RKO (cell line): ENCODE data around the gene CHRNB2.
"Not testable (repeated sequence)": the region's sequence is repeated elsewhere in the genome, so short reads cannot be mapped to it uniquely, and the experiment has no call there.

Experiments
- DNase-seq: peaks from one replicate; pipeline ENCODE4 v3.0.0-alpha.2; 2016; ENCODE audit warnings: low spot score

CHRNB2 gene, protein sequence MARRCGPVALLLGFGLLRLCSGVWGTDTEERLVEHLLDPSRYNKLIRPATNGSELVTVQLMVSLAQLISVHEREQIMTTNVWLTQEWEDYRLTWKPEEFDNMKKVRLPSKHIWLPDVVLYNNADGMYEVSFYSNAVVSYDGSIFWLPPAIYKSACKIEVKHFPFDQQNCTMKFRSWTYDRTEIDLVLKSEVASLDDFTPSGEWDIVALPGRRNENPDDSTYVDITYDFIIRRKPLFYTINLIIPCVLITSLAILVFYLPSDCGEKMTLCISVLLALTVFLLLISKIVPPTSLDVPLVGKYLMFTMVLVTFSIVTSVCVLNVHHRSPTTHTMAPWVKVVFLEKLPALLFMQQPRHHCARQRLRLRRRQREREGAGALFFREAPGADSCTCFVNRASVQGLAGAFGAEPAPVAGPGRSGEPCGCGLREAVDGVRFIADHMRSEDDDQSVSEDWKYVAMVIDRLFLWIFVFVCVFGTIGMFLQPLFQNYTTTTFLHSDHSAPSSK

DNA sequence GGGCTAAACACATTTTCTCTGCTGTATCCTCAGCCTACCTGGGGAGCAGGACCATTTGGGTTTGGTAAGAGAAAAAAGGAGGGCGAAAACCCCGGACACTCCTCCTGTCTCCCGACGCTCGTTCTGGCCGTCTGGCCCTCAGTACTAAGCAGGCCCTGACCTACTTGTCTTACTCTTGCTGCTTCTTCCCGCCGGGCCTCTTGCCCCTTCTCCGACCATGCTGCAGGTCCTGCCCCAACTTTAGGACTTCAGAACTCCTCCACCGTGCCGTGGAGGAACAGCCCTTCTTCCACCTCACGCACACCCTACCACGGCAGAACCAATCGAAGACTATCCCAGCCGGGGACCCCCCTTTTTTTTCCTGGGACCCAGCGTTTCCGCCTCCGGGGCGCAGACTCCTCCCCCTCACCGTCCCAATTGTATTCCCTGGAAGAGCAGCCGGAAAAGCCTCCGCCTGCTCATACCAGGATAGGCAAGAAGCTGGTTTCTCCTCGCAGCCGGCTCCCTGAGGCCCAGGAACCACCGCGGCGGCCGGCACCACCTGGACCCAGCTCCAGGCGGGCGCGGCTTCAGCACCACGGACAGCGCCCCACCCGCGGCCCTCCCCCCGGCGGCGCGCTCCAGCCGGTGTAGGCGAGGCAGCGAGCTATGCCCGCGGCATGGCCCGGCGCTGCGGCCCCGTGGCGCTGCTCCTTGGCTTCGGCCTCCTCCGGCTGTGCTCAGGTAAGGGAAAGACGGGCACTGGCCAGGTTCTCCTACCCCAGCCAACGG is at the start of gene CHRNB2:
Gene CHRNB2, plus strand, starts transcription at position 393 of the 771 bp plus-strand sequence. Its CDS starts 267 bp downstream, at position 660.
- peak; percentile 57 for DNase-seq

- no peak for DNase-seq
Measured at GRCh38 chr1:154519591-154519991, 48.0 kb upstream of the CHRNB2 start.

DNA sequence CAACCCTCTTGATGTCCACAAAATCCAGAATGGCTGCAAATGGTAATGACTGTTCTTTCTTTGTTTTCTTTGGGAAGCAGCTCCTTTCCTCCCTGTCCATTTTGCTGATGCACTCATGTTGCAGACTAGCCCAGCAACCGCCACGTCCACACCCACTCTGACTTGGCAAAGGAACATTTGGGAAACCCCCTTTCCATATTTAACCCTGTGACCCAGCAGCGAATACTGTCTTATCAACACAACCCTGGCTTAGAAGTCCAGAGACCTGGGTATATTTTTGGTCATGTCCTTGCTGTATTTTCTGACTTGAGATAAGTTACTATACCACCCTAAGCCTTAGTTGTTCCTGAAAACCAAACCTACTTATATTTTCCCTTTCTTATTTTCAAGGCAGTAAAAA is 47.2 kb upstream of the CHRNB2 start:
- no peak for DNase-seq

GRCh38 chr1:154521695-154522094 is 45.9 kb upstream of the CHRNB2 start:
- DNase-seq = no peak

GRCh38 chr1:154524881-154525280 is 42.7 kb upstream of the CHRNB2 start:
- no peak for DNase-seq

DNA sequence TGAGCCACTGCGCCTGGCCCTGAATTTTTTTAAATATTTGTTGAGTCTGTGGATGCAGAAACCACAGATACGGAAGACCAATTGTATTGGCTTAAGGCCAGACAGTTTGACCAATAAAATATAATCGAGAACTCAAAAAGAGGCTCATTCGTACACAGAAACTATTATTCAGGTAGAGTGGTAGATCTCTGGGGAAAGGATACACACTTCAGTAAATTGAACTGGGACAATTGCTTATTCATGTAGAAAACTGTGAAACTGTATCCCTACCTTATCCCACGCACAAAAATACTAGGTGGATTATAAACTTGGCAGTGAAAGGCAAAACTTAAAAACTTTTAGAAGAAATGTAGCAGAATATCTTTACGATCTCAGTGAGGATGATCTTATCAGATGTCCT is 40.4 kb upstream of the CHRNB2 start:
- DNase-seq = no peak

DNA sequence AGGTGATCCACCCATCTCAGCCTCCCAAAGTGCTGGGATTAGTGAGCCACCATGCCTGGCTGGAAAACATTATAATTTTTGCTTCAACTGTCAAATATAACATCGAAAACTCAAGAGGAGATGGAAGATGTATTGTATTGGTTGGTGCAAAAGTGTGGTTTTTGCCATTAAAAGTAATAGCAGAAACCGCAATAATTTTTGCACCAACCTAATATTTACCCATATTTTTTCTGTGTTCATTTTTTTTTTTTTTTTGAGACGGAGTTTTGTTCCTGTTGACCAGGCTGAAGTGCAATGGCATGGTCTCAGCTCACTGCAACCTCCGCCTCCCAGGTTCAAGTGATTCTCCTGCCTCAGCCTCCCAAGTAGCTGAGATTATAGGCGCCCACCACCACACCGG is 38.3 kb upstream of the CHRNB2 start:
- DNase-seq = no peak

- DNase-seq = not testable (repeated sequence)
Measured at GRCh38 chr1:154531950-154532349, 35.6 kb upstream of the CHRNB2 start.

DNA sequence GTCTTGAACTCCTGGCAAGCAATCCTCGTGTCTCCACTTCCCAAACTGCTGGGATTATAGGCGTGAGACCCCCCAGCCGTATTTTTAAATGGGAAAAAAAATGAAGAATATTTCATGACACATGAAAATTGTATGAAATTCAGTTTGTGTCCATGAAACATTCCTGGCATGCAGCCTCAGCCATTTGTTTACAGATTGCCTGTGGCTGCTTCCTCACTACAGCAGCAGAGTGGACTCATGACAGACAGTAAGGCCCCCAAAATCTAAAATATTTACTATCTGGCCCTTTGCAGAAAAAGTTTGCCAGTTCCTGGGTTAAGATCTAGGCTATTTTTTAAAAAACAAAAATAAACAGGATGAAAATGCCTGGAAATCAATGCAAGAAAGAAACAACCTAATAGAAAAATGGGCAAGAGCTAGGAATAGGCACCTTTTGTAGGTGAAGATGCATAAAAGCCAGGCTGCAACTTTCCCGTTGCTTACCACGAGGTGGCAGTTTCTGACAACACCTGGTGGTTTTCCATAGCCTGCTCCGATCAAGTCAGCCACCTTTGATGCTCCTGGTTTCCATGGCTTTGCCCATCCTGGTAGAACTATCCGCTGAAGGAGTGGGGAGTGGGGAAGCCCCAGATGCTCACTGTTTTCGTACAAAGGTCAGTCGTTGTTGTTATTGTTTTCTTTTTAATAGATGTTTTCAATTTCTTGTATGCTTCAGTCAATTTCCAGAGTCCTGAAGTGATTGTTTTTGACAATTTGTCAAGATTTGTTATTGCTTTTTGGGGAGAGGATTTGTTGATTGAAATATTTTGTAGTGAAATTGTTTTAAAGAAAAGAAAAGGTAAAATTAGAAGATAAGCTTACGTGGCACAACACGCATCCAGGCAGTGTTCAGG is 33.4 kb upstream of the CHRNB2 start:
- peak; percentile 43 for DNase-seq

DNA sequence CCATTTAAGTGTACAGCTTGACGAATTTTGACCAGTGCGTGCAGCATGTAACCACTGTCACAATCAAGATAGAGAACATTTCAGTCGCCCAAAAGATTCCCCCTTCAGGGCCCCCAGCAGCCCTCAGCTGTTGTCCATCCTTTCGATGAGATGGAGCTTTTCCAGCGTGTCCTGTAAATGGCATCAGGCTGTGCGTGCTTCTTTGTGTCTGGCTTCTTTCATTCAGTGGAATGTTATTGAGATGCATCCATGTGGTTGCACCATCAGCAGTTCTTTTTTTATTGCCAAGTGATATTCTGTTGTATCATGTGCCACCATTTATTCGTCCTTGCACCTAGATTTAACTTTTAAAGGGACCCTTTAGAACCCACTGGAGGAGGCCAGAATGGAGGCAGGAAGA is 31.0 kb upstream of the CHRNB2 start:
- no peak for DNase-seq

DNA sequence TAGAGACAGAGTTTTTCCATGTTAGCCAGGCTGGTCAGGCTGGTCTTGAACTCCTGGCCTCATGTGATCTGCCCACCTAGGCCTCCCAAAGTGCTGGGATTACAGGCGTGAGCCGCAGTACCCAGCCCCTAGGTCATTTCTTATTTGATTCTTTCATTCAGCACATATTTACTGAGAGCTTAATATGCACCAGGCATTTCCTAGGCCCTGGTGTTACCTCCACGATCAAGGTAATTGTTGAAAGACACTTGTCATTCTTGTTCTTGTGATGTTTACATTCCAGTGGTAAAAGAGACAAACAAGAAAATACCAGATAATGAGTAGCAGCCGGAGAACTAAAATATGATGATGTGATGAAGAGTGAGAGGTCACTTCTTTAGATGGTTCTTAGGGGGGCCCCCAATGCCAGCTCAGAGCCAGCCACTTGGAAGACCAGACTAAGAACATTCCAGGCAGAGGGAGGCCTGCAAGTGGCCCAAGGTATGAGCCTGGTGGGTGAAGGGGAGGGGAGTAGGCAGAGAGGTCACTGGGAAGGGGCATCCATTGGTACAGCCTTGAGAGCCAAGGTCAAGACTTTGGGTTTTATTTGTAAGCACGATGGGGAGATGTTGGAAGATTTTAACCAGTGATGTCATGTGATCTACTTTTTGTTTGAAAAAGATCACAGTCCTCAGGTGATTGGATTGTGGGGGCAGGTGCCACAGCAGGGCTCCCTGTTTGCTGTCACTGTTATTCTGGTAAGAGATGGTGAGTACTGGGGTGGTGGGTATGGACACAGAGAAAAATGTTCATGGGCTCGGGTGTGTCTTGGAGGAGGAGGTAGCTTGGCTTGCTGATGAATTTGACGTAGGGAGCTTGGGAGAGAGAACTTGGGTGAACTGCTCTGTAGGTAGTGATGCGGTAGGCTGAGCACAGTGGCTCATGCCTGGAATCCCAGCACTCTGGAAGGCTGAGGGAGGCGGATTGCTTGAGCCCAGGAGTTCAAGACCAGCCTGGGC is 27.8 kb upstream of the CHRNB2 start:
- no peak for DNase-seq

- no peak for DNase-seq
Measured at GRCh38 chr1:154541231-154541630, 26.3 kb upstream of the CHRNB2 start.

GRCh38 chr1:154546264-154547063 is 21.1 kb upstream of the CHRNB2 start:
- DNase-seq = peak; percentile 66

GRCh38 chr1:154547105-154547732 is 20.4 kb upstream of the CHRNB2 start:
- DNase-seq = no peak

GRCh38 chr1:154548028-154548427 is 19.6 kb upstream of the CHRNB2 start:
- DNase-seq = no peak

DNA sequence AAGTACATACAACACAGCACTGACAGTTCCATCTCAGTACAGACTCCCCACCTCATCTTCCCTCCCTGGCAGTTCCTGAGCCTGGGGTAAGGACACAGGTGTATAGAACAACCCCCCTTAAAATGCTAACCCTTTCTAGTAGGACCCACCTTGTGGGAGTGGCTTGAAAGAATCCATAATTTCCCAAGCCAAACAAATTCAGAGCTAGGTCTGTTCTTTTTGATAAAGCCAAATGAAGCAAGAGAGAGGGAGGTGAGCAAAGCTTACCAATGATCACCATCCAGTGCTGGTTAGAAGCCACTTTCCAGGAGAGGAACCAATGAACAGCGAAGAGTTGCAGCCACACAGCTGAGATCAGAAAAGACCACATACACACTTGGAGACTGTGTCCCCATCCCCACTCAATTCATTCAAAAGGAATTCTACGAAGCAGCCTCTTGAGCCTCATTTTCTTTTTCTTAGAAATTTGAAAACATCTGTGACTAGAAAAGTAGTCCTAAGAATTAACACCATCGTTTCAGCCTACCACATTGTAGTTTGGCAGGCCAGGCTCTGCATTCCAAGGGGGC is 18.3 kb upstream of the CHRNB2 start:
- DNase-seq = no peak

DNA sequence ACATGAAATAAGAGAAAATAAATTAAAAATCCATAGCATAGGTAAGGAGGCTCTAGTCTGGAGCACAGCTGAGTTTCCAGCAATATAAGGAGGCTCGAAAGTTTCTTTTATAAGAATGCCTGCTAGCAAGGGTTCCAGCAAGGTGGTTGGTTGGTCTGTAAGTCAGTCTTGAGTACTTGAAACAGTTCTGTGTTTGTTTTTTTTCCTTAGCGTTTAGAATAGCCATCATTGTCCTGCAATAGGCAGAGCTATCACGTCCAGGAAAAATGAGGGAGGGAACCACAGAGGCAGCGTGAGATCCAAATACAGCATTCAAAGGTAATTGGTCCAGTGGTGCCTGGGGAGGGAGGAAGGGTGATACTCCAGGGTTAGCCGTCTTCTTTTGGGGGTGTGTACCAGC is 17.5 kb upstream of the CHRNB2 start:
- no peak for DNase-seq

- DNase-seq = no peak
Measured at GRCh38 chr1:154550657-154551056, 16.9 kb upstream of the CHRNB2 start.

GRCh38 chr1:154551474-154551873 is 16.1 kb upstream of the CHRNB2 start:
- DNase-seq = no peak
